Measurements from ENCODE around the gene CCDC86. TPM values are rescaled to one million over a fixed set of nuclear protein-coding genes. Genes with fewer than 3 reads are reported as not detected.
"Not testable (repeated sequence)": the region's sequence is repeated elsewhere in the genome, so short reads cannot be mapped to it uniquely, and the experiment has no call there.

The CCDC86 gene, protein sequence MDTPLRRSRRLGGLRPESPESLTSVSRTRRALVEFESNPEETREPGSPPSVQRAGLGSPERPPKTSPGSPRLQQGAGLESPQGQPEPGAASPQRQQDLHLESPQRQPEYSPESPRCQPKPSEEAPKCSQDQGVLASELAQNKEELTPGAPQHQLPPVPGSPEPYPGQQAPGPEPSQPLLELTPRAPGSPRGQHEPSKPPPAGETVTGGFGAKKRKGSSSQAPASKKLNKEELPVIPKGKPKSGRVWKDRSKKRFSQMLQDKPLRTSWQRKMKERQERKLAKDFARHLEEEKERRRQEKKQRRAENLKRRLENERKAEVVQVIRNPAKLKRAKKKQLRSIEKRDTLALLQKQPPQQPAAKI
- 9.3 TPM for total RNA-seq
- long read RNA-seq, transcript CCDC86-201 (4 exons, 1,893 nt) = major isoform, 8 of 9 reads
- long read RNA-seq, partial matches to known transcripts = 0 of 9 reads
- long read RNA-seq, other reads (novel, unspliced or antisense) = 1 of 9 reads

DNA sequence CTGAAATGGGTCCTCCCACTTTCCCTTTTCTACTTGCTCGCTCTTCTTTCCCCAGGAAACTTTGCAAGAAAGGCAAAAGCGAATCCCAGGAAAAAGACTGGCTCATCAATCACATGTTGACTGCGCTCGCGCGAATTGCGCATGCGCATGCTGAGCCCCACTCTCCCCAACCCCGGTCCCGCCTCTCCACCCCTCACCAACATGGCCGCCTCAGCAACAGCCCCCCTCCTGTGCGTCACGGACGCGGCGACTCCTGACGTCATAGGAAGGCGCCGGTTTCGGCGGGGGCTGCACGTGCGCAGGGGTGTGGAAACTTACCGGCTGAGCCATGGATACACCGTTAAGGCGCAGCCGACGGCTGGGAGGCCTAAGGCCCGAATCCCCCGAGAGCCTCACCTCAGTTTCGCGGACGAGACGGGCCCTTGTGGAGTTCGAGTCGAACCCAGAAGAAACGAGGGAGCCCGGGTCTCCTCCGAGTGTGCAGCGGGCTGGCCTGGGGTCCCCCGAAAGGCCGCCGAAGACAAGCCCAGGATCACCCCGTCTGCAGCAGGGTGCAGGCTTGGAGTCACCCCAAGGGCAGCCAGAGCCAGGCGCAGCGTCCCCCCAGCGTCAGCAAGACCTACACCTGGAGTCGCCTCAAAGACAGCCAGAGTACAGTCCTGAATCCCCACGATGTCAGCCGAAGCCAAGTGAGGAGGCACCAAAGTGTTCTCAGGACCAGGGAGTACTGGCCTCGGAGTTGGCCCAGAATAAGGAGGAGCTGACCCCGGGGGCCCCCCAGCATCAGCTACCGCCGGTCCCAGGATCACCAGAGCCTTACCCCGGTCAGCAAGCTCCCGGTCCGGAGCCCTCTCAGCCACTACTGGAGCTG is at the start of gene CCDC86:
TSS of gene CCDC86 (plus strand) at position 317 of the 871 bp plus-strand sequence. CDS start at position 329, 12 bp downstream.
- intact Hi-C loops (cut with DNase I) = no loop called here
- ATAC-seq (peak; percentile 95), DNase-seq (ENCODE audit: missing footprints) (peak; percentile 98)

DNA sequence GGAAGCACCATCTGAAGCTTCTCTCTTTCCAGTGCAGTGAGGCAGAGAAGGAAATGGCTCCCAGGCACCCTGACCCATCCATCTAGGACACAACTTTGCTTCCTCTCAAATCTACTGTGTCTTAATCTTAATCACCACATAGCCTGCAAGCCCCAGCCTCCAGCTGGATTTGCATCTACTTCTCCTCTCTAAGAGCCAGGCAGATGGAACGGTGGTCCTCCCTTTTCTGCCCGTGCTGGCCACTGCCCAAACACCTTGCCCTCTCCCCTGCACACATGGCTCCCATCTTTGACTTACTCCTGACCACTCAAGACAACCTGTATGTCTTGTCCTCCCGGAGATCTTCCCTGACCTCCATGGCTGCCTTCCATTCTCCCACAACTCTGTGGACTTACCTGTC is 49.4 kb upstream of the CCDC86 start:
- DNase-seq (ENCODE audit: missing footprints) = no peak
- intact Hi-C loops (cut with DNase I) = no loop called here
- ATAC-seq = no peak

DNA sequence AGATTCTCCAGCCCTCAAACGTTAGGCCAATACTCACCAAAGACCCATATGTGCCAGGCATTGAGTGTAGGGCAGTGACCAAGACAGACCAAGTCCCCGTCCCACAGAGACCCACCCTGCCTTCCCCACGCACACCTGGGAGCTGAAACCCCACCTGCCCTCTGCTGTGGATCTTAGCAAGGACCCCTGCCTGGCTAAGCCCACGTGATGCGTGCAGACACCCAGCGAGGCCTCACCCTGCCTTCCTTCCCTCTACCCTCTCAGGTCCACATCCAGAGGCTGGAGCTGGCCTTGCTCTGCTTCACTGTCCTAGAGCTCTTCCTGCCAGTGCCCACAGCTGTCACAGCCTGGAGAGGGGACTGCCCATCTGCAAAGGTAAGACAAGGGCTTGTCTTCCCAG is 46.6 kb upstream of the CCDC86 start:
- DNase-seq (ENCODE audit: missing footprints) = no peak
- intact Hi-C loops (cut with DNase I) = no loop called here
- no peak for ATAC-seq

- ATAC-seq (no peak), DNase-seq (ENCODE audit: missing footprints) (no peak)
- intact Hi-C loops (cut with DNase I) = no loop called here
Measured at GRCh38 chr11:60797846-60798630, 43.9 kb upstream of the CCDC86 start.

DNA sequence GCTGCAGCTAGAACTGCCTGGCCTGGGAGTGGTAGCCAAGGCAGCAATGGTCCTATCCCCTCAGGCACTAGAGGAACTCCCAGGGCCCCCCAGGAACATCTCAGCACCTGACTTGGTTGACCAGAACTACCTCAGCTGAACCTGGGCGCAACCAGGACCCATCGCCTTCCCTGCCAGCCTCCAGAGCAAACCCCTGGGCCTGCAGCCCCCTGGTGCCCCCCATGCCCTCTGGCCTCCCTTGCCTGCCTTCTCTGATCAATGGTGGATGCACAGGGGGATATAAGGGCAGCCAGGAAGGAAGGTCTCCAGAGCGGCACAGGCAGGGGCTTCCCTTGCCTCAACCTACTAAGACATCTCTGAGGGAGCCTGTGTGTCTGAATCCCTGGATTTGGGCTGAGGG is 43.3 kb upstream of the CCDC86 start:
- ATAC-seq = no peak
- intact Hi-C loops (cut with DNase I) = no loop called here
- no peak for DNase-seq (ENCODE audit: missing footprints)

GRCh38 chr11:60801194-60801593 is 40.7 kb upstream of the CCDC86 start:
- intact Hi-C loops (cut with DNase I) = no loop called here
- ATAC-seq (no peak), DNase-seq (ENCODE audit: missing footprints) (no peak)

- DNase-seq (ENCODE audit: missing footprints) (no peak), ATAC-seq (no peak)
- intact Hi-C loops (cut with DNase I) = no loop called here
Measured at GRCh38 chr11:60803273-60803936, 38.5 kb upstream of the CCDC86 start.

- DNase-seq (ENCODE audit: missing footprints) (no peak), ATAC-seq (no peak)
- intact Hi-C loops (cut with DNase I) = no loop called here
Measured at GRCh38 chr11:60809249-60809648, 32.7 kb upstream of the CCDC86 start.

DNA sequence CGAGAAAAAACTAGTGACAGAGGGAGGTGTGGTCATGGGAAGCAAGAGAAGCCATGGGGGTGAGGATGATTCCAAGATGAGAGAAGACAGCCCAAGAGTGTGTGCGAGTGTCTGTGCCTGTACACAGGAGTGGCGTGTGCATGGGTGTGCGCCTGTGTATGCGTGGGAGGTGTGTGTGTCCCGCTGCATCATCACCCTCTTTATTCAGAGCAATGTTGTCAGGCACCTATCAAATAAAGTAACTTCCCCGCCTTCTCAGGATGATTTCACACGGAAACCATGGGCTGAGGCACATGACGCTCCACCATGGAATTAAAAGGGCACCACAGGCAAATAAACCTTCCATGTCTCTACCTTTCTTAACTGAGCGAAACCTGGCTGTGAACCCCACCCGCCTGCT is 32.2 kb upstream of the CCDC86 start:
- ATAC-seq (no peak), DNase-seq (ENCODE audit: missing footprints) (no peak)
- intact Hi-C loops (cut with DNase I) = no loop called here

- no peak for DNase-seq (ENCODE audit: missing footprints)
- ATAC-seq = no peak
- intact Hi-C loops (cut with DNase I) = no loop called here
Measured at GRCh38 chr11:60810151-60810550, 31.8 kb upstream of the CCDC86 start.

GRCh38 chr11:60810569-60810968 is 31.3 kb upstream of the CCDC86 start:
- DNase-seq (ENCODE audit: missing footprints) (no peak), ATAC-seq (no peak)
- intact Hi-C loops (cut with DNase I) = no loop called here

- DNase-seq (ENCODE audit: missing footprints) (no peak), ATAC-seq (no peak)
- intact Hi-C loops (cut with DNase I) = no loop called here
Measured at GRCh38 chr11:60813324-60813723, 28.6 kb upstream of the CCDC86 start.

- intact Hi-C loops (cut with DNase I) = no loop called here
- DNase-seq (ENCODE audit: missing footprints) = no peak
- ATAC-seq = no peak
Measured at GRCh38 chr11:60814112-60814511, 27.8 kb upstream of the CCDC86 start.

DNA sequence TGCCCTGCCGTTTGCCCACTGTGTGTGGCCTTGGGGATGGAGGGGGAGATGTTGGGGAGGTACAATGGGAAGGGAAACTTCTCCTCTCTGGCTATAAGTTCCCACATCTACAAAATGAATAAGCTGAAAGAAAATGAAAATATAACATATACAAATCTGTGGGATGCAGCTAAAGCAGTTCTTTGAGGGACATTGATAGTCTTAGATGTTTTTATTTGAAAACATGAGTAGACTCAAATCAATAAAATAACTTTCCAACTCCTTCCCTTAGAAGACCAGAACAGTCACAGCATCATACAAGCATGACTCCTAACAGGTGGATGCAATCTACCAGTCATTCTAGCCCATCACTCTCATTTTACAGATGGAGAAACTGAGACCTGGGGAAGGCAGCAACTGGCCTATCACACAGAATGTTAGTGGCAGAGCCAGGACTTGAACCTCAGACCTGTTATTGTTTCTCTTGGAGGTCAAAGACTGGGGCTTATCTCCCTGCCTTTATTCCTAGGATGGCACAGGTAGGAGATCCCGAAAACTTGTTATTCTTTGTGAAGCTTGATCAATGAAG is 25.2 kb upstream of the CCDC86 start:
- DNase-seq (ENCODE audit: missing footprints) (no peak), ATAC-seq (no peak)
- intact Hi-C loops (cut with DNase I) = no loop called here

GRCh38 chr11:60818057-60818456 is 23.9 kb upstream of the CCDC86 start:
- DNase-seq (ENCODE audit: missing footprints) (no peak), ATAC-seq (no peak)
- intact Hi-C loops (cut with DNase I) = no loop called here

DNA sequence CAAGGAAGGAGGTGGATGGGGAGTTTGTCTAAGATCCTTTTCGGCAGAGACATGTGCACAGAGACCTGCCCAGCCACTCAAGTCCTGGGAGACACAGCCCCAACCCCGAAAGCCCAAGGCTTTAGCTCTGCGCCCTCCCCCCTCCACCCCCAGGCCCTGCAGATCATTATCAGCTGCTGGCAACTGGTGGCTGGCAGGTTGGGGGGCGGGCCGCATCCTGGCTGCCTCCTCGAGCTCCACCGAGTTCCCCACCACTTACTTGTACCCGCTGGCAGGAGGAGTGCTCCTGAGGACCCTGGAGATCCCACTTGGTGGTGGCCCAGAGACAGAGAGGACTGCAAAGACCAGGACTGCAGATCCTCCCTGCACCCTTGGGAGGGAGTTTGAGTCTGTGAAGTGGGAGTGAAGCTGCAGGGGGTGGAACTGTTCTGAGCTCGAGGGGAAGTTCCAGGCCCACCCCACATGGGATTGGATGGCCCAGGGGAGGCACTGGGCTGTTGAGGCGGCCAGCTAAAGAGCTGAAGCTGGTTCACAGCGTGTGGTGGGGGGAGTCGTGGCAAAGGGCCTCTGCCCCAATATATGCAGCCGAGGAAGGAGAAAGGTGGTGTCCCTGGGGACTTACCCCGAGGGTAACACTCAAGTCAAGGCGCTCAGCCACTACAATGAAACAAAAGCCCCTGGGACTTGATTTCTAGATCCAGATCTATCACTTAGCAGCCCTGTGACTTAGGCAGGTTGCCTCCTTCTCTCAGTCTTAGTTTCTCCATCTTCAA is 19.9 kb upstream of the CCDC86 start:
- ATAC-seq (no peak), DNase-seq (ENCODE audit: missing footprints) (no peak)
- intact Hi-C loops (cut with DNase I) = no loop called here

DNA sequence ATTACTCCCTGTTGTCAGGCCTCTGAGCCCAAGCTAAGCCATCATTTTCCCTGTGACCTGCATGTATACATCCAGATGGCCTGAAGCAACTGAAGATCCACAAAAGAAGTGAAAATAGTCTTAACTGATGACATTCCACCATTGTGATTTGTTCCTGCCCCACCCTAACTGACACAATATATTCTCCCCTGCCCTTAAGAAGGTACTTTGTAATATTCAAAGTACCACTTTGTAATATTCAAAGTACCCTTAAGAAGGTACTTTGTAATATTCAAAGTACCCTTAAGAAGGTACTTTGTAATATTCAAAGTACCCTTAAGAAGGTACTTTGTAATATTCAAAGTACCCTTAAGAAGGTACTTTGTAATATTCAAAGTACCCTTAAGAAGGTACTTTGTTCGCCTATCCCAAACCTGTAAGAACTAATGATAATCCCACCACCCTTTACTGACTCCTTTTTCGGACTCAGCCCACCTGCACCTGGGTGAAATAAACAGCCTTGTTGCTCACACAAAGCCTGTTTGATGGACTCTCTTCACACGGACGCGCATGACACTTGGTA is 18.1 kb upstream of the CCDC86 start:
- ATAC-seq; intact Hi-C loops (cut with DNase I); DNase-seq (ENCODE audit: missing footprints): not testable (repeated sequence)
